ENCODE measurements around the gene BNIP3. TPM values are rescaled to one million over a fixed set of nuclear protein-coding genes. Genes with fewer than 3 reads are reported as not detected.

The BNIP3 gene
- total RNA-seq (2014; rRNA removed; shearing (Covaris generic)) = 192 and 240 TPM in 2 replicates

- peak; percentile 92 for DNase-seq (ENCODE audit: low spot score)
Measured at GRCh38 chr10:131981429-131982184, at the start of gene BNIP3. TSS of gene BNIP3 (minus strand) at chr10:131981923. CDS start at chr10:131981806, 117 bp downstream.

GRCh38 chr10:132030898-132031463, 49.3 kb upstream of the BNIP3 start:
- no peak for DNase-seq (ENCODE audit: low spot score)

GRCh38 chr10:132028706-132029105, 47.0 kb upstream of the BNIP3 start:
- no peak for DNase-seq (ENCODE audit: low spot score)

GRCh38 chr10:132027423-132027983, 45.8 kb upstream of the BNIP3 start:
- peak; percentile 31 for DNase-seq (ENCODE audit: low spot score)

GRCh38 chr10:132023092-132023811, 41.5 kb upstream of the BNIP3 start:
- peak; percentile 79 for DNase-seq (ENCODE audit: low spot score)

GRCh38 chr10:132022241-132022640, 40.5 kb upstream of the BNIP3 start:
- no peak for DNase-seq (ENCODE audit: low spot score)

- no peak for DNase-seq (ENCODE audit: low spot score)
Measured at GRCh38 chr10:132021504-132022143, 39.9 kb upstream of the BNIP3 start.

GRCh38 chr10:132021046-132021445, 39.3 kb upstream of the BNIP3 start:
- no peak for DNase-seq (ENCODE audit: low spot score)

GRCh38 chr10:132020456-132020855, 38.7 kb upstream of the BNIP3 start:
- no peak for DNase-seq (ENCODE audit: low spot score)

GRCh38 chr10:132019366-132019765, 37.6 kb upstream of the BNIP3 start:
- DNase-seq (ENCODE audit: low spot score) = no peak

- no peak for DNase-seq (ENCODE audit: low spot score)
Measured at GRCh38 chr10:132018446-132018845, 36.7 kb upstream of the BNIP3 start.

GRCh38 chr10:132016514-132016913, 34.8 kb upstream of the BNIP3 start:
- no peak for DNase-seq (ENCODE audit: low spot score)

GRCh38 chr10:132011445-132011844, 29.7 kb upstream of the BNIP3 start:
- DNase-seq (ENCODE audit: low spot score) = no peak

GRCh38 chr10:132011024-132011423, 29.3 kb upstream of the BNIP3 start:
- DNase-seq (ENCODE audit: low spot score) = no peak

GRCh38 chr10:132010483-132010882, 28.8 kb upstream of the BNIP3 start:
- no peak for DNase-seq (ENCODE audit: low spot score)

- no peak for DNase-seq (ENCODE audit: low spot score)
Measured at GRCh38 chr10:132009575-132009974, 27.9 kb upstream of the BNIP3 start.

GRCh38 chr10:132007681-132008080, 26.0 kb upstream of the BNIP3 start:
- no peak for DNase-seq (ENCODE audit: low spot score)

GRCh38 chr10:132006966-132007365, 25.2 kb upstream of the BNIP3 start:
- no peak for DNase-seq (ENCODE audit: low spot score)

GRCh38 chr10:132005147-132005546, 23.4 kb upstream of the BNIP3 start:
- no peak for DNase-seq (ENCODE audit: low spot score)

- DNase-seq (ENCODE audit: low spot score) = no peak
Measured at GRCh38 chr10:132004052-132004451, 22.3 kb upstream of the BNIP3 start.

GRCh38 chr10:132003282-132003924, 21.7 kb upstream of the BNIP3 start:
- no peak for DNase-seq (ENCODE audit: low spot score)
